Measurements from ENCODE around the gene REG1B. TPM values are rescaled to one million over a fixed set of nuclear protein-coding genes. Genes with fewer than 3 reads are reported as not detected.

REG1B gene
- total and polyA plus RNA-seq, 9 of the 15 experiments (the other 6 are each of a cell fraction or from before 2014, with no cell fraction given), result 0.15 to 2.0 TPM; not detected in 7

DNA sequence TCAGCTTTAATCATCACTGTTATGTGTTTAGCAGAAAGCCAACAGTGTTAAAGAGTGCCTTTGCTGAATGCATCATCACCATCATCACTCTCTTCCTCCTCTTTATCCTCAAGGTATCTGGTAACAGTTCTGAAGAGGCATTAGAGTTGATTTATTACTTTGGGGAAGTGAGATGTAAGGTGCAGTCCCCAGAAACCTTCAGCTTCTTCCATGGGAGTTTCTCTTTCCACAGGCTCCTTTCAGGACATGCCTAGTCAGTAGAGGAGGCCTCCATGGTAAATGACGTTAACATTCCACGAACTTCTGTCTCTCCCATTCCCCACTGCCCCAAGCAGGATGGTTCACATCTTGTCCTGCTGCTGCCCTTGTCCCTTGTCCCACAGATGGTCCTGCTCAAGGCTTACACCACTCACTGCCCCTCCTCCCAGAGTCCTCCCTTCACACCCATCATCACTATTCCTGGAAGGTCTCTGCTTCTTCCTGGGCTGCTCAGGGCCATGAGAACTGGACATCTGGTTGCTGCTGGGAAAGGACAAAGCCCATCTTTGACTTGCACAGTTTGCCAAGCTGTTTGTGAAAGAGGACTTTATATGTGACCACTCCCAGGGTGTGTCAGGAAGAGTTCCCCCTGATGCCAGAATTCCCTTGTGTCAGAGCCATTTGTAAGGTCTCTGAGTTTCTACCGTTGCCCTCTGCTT, 27.2 kb upstream of the REG1B start:
- intact Hi-C loops (cut with micrococcal nuclease) (no loop called here), in situ Hi-C loops (cut with MboI) (no loop called here)
- POLR2A ChIA-PET, result no interaction called here
- no peaks in the 10 kb centered on the region for H3K9me1 ChIP-seq (ENCODE audit: control insufficient read depth, insufficient read depth, low read length)
- no peaks in the 10 kb centered on the region for H3K36me3 ChIP-seq (ENCODE audit: control insufficient read depth, insufficient read depth, low read length)
- FAIRE-seq (no peak), DNase-seq (ENCODE audit: extremely low read depth in 1 of 4, low spot score in 3 of 4) (no peak), ATAC-seq (no peak)
- no peaks in the 10 kb centered on the region for H3K79me2 ChIP-seq (ENCODE audit: control insufficient read depth, insufficient read depth, low read length)
- H3K9ac ChIP-seq (ENCODE audit: insufficient read depth in 1 of 2, low read depth in 2 of 2, low read length in 2 of 2), result no peak overlapping the region
- H2AFZ ChIP-seq (ENCODE audit: low read depth, low read length), result no peak overlapping the region
- H3K9me3 ChIP-seq (replicated peaks; ENCODE audit: control insufficient read depth, insufficient read depth, low read depth, low read length), result no peaks in the 10 kb centered on the region
- H3K4me1 ChIP-seq (replicated peaks in 1 of 2; ENCODE audit: control insufficient read depth in 2 of 2, insufficient read depth in 2 of 2, low read length in 2 of 2), result no peaks in the 10 kb centered on the region
- CTCF ChIA-PET (ENCODE audit: low intra/inter-chr PET ratio), result no interaction called here
- TF ChIP-seq CEBPB (tag; IDR thresholded peaks at IDR 0.05), result no peak
- WGBS (ENCODE audit: insufficient coverage, low coverage, missing lambda C conversion rate), result 2% methylated on average over 3 of the region's 3 CpGs
- no TSS peak for BruUV-seq (replicated peaks)
- no peak overlapping the region for H3K4me3 ChIP-seq
- H3K27me3 ChIP-seq (ENCODE audit: control insufficient read depth in 2 of 2, insufficient read depth in 2 of 2, low read length in 2 of 2), result no peaks in the 10 kb centered on the region
- H3K4me2 ChIP-seq (ENCODE audit: insufficient read depth, low read length), result no peak overlapping the region
- no peaks in the 10 kb centered on the region for H4K20me1 ChIP-seq (replicated peaks; ENCODE audit: control insufficient read depth, insufficient read depth, low read length)
- no peak overlapping the region for H3K27ac ChIP-seq (ENCODE audit: extremely low read depth, low read depth, low read length)

DNA sequence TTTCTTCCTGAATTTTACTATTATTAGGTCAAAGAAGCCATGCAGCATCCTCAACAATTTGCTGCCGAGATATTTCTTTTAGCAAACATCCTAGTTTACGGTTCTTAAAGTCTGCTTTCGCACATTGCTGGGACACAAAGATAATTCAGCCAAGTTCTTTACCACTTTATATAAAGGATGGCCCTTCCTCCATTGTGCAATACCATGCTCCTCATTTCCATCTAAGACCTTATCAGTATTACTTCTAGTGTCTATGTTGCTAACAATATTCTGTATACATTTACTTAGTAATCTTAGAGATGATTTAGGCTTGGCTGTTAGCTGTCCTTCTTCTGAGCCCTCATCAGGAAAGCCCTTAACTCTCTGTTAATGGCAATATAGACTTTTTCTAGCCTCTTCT, 24.5 kb upstream of the REG1B start:
- in situ Hi-C loops (cut with MboI), result no loop called here
- ATAC-seq (no peak), DNase-seq (ENCODE audit: extremely low read depth in 1 of 4, low spot score in 3 of 4) (no peak), FAIRE-seq (no peak)
- Histone ChIP-seq H3K9me1 (ENCODE audit: control insufficient read depth, insufficient read depth, low read length) (no peaks in the 10 kb centered on the region), H3K36me3 (ENCODE audit: control insufficient read depth, insufficient read depth, low read length) (no peaks in the 10 kb centered on the region), H3K4me1 (replicated peaks in 1 of 2; ENCODE audit: control insufficient read depth in 2 of 2, insufficient read depth in 2 of 2, low read length in 2 of 2) (no peaks in the 10 kb centered on the region), H3K27me3 (ENCODE audit: control insufficient read depth in 2 of 2, insufficient read depth in 2 of 2, low read length in 2 of 2) (no peaks in the 10 kb centered on the region), H3K9ac (ENCODE audit: insufficient read depth in 1 of 2, low read depth in 2 of 2, low read length in 2 of 2) (no peak overlapping the region), H3K4me2 (ENCODE audit: insufficient read depth, low read length) (no peak overlapping the region), H3K27ac (ENCODE audit: extremely low read depth, low read depth, low read length) (no peak overlapping the region), H4K20me1 (replicated peaks; ENCODE audit: control insufficient read depth, insufficient read depth, low read length) (no peaks in the 10 kb centered on the region), H2AFZ (ENCODE audit: low read depth, low read length) (no peak overlapping the region), H3K9me3 (replicated peaks; ENCODE audit: control insufficient read depth, insufficient read depth, low read depth, low read length) (no peaks in the 10 kb centered on the region), H3K4me3 (no peak overlapping the region), H3K79me2 (ENCODE audit: control insufficient read depth, insufficient read depth, low read length) (no peaks in the 10 kb centered on the region)
- BruUV-seq (replicated peaks), result no TSS peak
- TF ChIP-seq ZNF165 (CRISPR knock-in tag; IDR thresholded peaks at IDR 0.05; ENCODE audit: borderline replicate concordance) (no peak), MCM2 (IDR thresholded peaks at IDR 0.05; ENCODE audit: low read depth) (no peak), DNMT1 (IDR thresholded peaks at IDR 0.05) (no peak), MEIS2 (IDR thresholded peaks at IDR 0.05; ENCODE audit: partially characterized antibody) (no peak), RFX5 (IDR thresholded peaks at IDR 0.05; ENCODE audit: low read depth, low read length) (no peak), IFI16 (CRISPR knock-in tag; IDR thresholded peaks at IDR 0.05) (no peak), HNRNPLL (IDR thresholded peaks at IDR 0.05; ENCODE audit: low read depth, low read length, poor library complexity, severe bottlenecking) (no peak)
- TF ChIP-seq, protein P1, sequence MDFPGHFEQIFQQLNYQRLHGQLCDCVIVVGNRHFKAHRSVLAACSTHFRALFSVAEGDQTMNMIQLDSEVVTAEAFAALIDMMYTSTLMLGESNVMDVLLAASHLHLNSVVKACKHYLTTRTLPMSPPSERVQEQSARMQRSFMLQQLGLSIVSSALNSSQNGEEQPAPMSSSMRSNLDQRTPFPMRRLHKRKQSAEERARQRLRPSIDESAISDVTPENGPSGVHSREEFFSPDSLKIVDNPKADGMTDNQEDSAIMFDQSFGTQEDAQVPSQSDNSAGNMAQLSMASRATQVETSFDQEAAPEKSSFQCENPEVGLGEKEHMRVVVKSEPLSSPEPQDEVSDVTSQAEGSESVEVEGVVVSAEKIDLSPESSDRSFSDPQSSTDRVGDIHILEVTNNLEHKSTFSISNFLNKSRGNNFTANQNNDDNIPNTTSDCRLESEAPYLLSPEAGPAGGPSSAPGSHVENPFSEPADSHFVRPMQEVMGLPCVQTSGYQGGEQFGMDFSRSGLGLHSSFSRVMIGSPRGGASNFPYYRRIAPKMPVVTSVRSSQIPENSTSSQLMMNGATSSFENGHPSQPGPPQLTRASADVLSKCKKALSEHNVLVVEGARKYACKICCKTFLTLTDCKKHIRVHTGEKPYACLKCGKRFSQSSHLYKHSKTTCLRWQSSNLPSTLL (IDR thresholded peaks at IDR 0.05), result no peak
- 3% methylated on average over 3 of the region's 3 CpGs for WGBS (ENCODE audit: insufficient coverage, low coverage, missing lambda C conversion rate)
- intact Hi-C loops (cut with micrococcal nuclease), result no loop called here
- ChIA-PET CTCF (ENCODE audit: low intra/inter-chr PET ratio) (no interaction called here), POLR2A (no interaction called here)

All from K562 (cell line).